ENCODE data around the gene OBI1. TPM values are rescaled to one million over a fixed set of nuclear protein-coding genes. Genes with fewer than 3 reads are reported as not detected.

Gene OBI1
- total RNA-seq, 4 donors from 2014 or later: 5.3 to 10.6 (median 6.7) TPM

DNA sequence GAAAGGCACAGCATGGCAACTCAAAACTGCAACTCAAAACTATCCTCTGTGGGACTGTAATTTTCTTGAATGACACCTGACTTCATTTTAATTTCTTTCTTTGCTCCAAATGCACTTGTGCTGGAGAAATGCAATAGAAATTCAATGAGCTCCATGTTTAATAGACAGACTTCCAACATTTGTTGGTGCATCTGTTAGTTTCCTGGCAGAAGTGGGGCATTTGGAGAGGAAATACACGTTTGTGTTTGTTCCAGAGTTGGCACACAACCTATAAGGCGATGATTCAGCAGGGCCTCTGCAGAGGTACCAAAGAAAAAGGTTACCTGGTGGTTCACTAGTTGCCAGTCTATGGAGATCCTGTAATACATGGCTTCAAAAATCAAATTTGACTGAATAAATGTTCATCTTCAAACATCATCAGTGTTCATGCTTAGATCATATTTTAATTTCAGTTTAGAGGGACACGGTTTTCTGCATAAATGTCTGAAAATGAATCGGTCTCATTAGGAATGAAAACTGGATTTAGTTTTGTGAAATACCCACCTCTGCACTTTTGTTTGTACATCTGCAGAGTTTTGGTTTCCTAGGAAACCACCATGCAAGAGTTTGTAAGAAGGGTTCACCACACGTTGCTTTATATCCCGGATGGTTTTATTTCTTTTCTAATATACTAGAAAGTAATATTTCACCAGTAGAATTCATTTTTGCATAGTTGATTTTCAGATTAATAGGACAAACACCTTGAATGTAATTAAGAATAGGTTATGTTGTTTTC lies 21.8 kb upstream of the OBI1 start:
- H3K36me3 ChIP-seq: no peaks in the 10 kb centered on the region
- TF ChIP-seq, protein P1, sequence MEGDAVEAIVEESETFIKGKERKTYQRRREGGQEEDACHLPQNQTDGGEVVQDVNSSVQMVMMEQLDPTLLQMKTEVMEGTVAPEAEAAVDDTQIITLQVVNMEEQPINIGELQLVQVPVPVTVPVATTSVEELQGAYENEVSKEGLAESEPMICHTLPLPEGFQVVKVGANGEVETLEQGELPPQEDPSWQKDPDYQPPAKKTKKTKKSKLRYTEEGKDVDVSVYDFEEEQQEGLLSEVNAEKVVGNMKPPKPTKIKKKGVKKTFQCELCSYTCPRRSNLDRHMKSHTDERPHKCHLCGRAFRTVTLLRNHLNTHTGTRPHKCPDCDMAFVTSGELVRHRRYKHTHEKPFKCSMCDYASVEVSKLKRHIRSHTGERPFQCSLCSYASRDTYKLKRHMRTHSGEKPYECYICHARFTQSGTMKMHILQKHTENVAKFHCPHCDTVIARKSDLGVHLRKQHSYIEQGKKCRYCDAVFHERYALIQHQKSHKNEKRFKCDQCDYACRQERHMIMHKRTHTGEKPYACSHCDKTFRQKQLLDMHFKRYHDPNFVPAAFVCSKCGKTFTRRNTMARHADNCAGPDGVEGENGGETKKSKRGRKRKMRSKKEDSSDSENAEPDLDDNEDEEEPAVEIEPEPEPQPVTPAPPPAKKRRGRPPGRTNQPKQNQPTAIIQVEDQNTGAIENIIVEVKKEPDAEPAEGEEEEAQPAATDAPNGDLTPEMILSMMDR (IDR thresholded peaks at IDR 0.05): no peak
- TF ChIP-seq POLR2A (IDR thresholded peaks at IDR 0.05) (no peak), EP300 (IDR thresholded peaks at IDR 0.05) (no peak), POLR2AphosphoS5 (IDR thresholded peaks at IDR 0.05) (no peak)
- H3K4me3 ChIP-seq: no peak overlapping the region
- no peak overlapping the region for H3K27ac ChIP-seq
- no peaks in the 10 kb centered on the region for H3K27me3 ChIP-seq
- no peaks in the 10 kb centered on the region for H3K9me3 ChIP-seq
- H3K4me1 ChIP-seq: no peaks in the 10 kb centered on the region
- no peak for DNase-seq (ENCODE audit: low spot score in 2 of 2)
- 43% methylated on average over 6 of the region's 6 CpGs for WGBS

- TF ChIP-seq POLR2A (IDR thresholded peaks at IDR 0.05) (no peak), POLR2AphosphoS5 (IDR thresholded peaks at IDR 0.05) (no peak), EP300 (IDR thresholded peaks at IDR 0.05) (no peak)
- TF ChIP-seq, protein P1 (IDR thresholded peaks at IDR 0.05): no peak
- H3K4me3 ChIP-seq: no peak overlapping the region
- H3K36me3 ChIP-seq: no peaks in the 10 kb centered on the region
- H3K4me1 ChIP-seq: no peaks in the 10 kb centered on the region
- WGBS: 68% methylated on average over 8 of the region's 8 CpGs
- H3K27ac ChIP-seq: no peak overlapping the region
- no peak for DNase-seq (ENCODE audit: low spot score in 2 of 2)
- no peaks in the 10 kb centered on the region for H3K27me3 ChIP-seq
- H3K9me3 ChIP-seq: no peaks in the 10 kb centered on the region
These were observed 21.2 kb upstream of the OBI1 start for GRCh38 chr13:78680115-78680561.

DNA sequence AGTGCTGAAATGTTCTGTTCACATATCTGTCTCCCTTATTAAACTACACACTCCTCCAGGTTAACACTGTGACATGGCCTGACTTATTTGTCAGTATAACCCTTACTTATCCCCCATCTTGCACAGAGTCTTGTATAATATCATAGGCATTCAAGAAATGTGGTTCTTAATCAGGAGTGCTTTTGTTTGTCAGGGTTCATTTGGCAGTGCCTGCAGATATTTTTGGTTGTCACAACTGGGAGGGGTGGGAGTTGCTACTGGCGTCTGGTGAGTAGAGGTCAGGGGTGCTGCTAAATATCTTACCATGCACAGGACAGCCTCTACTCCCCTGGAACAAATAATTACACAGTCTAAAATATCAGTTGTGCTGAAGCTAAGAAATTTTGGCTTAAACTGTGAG lies 20.4 kb upstream of the OBI1 start:
- Histone ChIP-seq H3K9me3 (no peaks in the 10 kb centered on the region), H3K27me3 (no peaks in the 10 kb centered on the region), H3K4me1 (no peaks in the 10 kb centered on the region), H3K27ac (no peak overlapping the region), H3K36me3 (no peaks in the 10 kb centered on the region), H3K4me3 (no peak overlapping the region)
- WGBS: 59% methylated on average over 1 of the region's 1 CpG
- TF ChIP-seq POLR2AphosphoS5 (IDR thresholded peaks at IDR 0.05): no peak
- TF ChIP-seq, protein P1 (IDR thresholded peaks at IDR 0.05): no peak
- no peak for TF ChIP-seq POLR2A (IDR thresholded peaks at IDR 0.05)
- no peak for TF ChIP-seq EP300 (IDR thresholded peaks at IDR 0.05)
- DNase-seq (ENCODE audit: low spot score in 2 of 2): no peak

- no peaks in the 10 kb centered on the region for H3K4me1 ChIP-seq
- H3K27ac ChIP-seq: no peak overlapping the region
- H3K27me3 ChIP-seq: peaks cover 7% of the 10 kb centered on the region
- DNase-seq (ENCODE audit: low spot score in 2 of 2): no peak
- no peaks in the 10 kb centered on the region for H3K9me3 ChIP-seq
- TF ChIP-seq EP300 (IDR thresholded peaks at IDR 0.05) (no peak), POLR2A (IDR thresholded peaks at IDR 0.05) (no peak), POLR2AphosphoS5 (IDR thresholded peaks at IDR 0.05) (no peak)
- TF ChIP-seq, protein P1 (IDR thresholded peaks at IDR 0.05): no peak
- 71% methylated on average over 3 of the region's 3 CpGs for WGBS
- H3K36me3 ChIP-seq: no peaks in the 10 kb centered on the region
- no peak overlapping the region for H3K4me3 ChIP-seq
These were observed 16.2 kb upstream of the OBI1 start for GRCh38 chr13:78675112-78675511.

- H3K36me3 ChIP-seq: no peaks in the 10 kb centered on the region
- DNase-seq (ENCODE audit: low spot score in 2 of 2): no peak
- H3K4me1 ChIP-seq: no peaks in the 10 kb centered on the region
- no peak overlapping the region for H3K4me3 ChIP-seq
- H3K27ac ChIP-seq: no peak overlapping the region
- TF ChIP-seq POLR2AphosphoS5 (IDR thresholded peaks at IDR 0.05): no peak
- TF ChIP-seq POLR2A (IDR thresholded peaks at IDR 0.05): no peak
- no peak for TF ChIP-seq EP300 (IDR thresholded peaks at IDR 0.05)
- TF ChIP-seq, protein P1 (IDR thresholded peaks at IDR 0.05): no peak
- 64% methylated on average over 1 of the region's 1 CpG for WGBS
- peaks cover 7% of the 10 kb centered on the region for H3K27me3 ChIP-seq
- no peaks in the 10 kb centered on the region for H3K9me3 ChIP-seq
These were observed 15.7 kb upstream of the OBI1 start for GRCh38 chr13:78674638-78675037.
